Right lobe of liver (tissue), 6 donors: ENCODE results near the gene TEX264. TPM values are rescaled to one million over a fixed set of nuclear protein-coding genes. Genes with fewer than 3 reads are reported as not detected.
A peak's percentile ranks its signal among the peaks of the same experiment; 100 is the strongest.

Source experiments
- ATAC-seq, 4 donors: fragments of 200-7000 bp; cut with Tn5 transposase; one replicate each; pipeline ENCODE4 v1.9.1; 2020; ENCODE audit warnings: mild to moderate bottlenecking in 4 of 4, moderate library complexity in 4 of 4
- DNase-seq, 3 donors: peaks; one replicate each; pipeline ENCODE4 v3.0.0-alpha.2; 2020
- H3K27ac ChIP-seq, 3 donors: fragments of 200-600 bp; one replicate each; pipeline ENCODE4 v1.8.0; 2022
- H3K27me3 ChIP-seq, 2 donors: fragments of 200-600 bp; one replicate each; pipeline ENCODE4 v1.8.0; 2022
- H3K36me3 ChIP-seq, 4 donors: fragments of 200-600 bp; sonication (generic) in 1 of 4; one replicate each; pipeline versions ENCODE4 v1.5.1 to v1.8.0; 2017 to 2022; ENCODE audit warnings: control low read depth in 1 of 4
- H3K4me1 ChIP-seq, 4 donors: fragments of 200-600 bp; sonication (generic) in 1 of 4; one replicate each; pipeline versions ENCODE4 v1.5.1 to v1.8.0; 2017 to 2022; ENCODE audit warnings: control low read depth in 1 of 4
- H3K4me3 ChIP-seq, 3 donors: fragments of 200-600 bp; one replicate each; pipeline ENCODE4 v1.8.0; 2022
- H3K9me3 ChIP-seq, 4 donors: fragments of 200-600 bp; sonication (generic) in 1 of 4; one replicate each; pipeline versions ENCODE4 v1.5.1 to v1.8.0; 2017 to 2022; ENCODE audit warnings: control low read depth in 1 of 4
- POLR2A ChIP-seq: fragments of 450-650 bp; IDR thresholded peaks from one replicate; pipeline ENCODE4 v1.6.1; 2017; ENCODE audit warnings: antibody characterized with exemption, mild to moderate bottlenecking
- WGBS: methylation state at CpG from one replicate; pipeline ENCODE4 v1.1.6; 2018; ENCODE audit warnings: low coverage, low lambda C conversion rate; ENCODE audit not compliant: insufficient coverage; ENCODE audit errors: missing lambda C conversion rate; 5-methylcytosine and 5-hydroxymethylcytosine counted together
- intact Hi-C, 2 donors: fragments of 100-400 bp; cut with DNase I; formaldehyde crosslinking; loops; one replicate each; pipeline versions ENCODE4 v1.11.2 to v1.14.1; 2022
- total RNA-seq, 6 experiments: library from RNA; depleted of rRNA in 2 of 6; stranded (reverse); fragments of >200 nt in 2 of 6; fragmentation: NEBNext Ultra II Directional in 3 of 6; extraction: Animal tissue kit (Norgen Biotek cat#: 25700) in 3 of 6; gene quantifications; one replicate each; pipeline versions ENCODE4 v1.1.0 to v1.2.4, GENCODE V29; 2016 to 2023
- TF ChIP-seq, protein P1 (sequence below), 4 donors: fragments of 200-600 bp in 3 of 4; fragments of 450-650 bp in 1 of 4; IDR thresholded peaks; one replicate each; pipeline versions ENCODE4 v1.5.1 to v1.8.0; 2016 to 2022; ENCODE audit warnings: antibody characterized with exemption in 4 of 4, mild to moderate bottlenecking in 2 of 4
- donor health status: DM: no; HTN: yes; CAD: no.
- donor health status: DM: no; HTN: no; CAD: no.
- donor health status: DM: no; HTN: no; CAD: no.
- donor health status: DM: no; HTN: yes; CAD: no.
- donor health status: DM: no; HTN: yes; CAD: no.

Gene TEX264
- total RNA-seq, 6 experiments from 2014 or later = 26.5 to 67.0 (median 40.8) TPM

DNA sequence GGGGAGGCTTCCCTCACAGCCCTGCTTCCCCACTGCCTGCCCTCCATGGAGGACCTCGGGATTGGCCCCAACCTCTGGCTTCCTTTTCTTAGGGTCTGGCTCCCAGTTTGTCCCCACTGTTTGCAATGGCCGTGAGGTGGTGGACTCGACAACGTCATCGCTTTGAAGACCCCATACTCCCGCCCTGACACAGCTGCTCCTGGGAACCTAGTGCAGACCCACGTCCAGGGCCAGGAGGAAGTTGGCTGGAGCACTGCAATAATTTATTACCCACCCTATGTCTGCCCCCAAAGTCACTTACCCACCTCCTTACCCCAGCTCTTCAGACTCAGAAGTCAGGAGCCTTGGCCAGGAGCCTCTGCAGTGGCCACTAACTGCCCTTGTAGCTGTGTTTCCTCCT lies 46.9 kb downstream of the TEX264 start:
- no peaks in the 10 kb centered on the region for H3K36me3 ChIP-seq
- no peak overlapping the region for H3K4me3 ChIP-seq
- TF ChIP-seq, protein P1, sequence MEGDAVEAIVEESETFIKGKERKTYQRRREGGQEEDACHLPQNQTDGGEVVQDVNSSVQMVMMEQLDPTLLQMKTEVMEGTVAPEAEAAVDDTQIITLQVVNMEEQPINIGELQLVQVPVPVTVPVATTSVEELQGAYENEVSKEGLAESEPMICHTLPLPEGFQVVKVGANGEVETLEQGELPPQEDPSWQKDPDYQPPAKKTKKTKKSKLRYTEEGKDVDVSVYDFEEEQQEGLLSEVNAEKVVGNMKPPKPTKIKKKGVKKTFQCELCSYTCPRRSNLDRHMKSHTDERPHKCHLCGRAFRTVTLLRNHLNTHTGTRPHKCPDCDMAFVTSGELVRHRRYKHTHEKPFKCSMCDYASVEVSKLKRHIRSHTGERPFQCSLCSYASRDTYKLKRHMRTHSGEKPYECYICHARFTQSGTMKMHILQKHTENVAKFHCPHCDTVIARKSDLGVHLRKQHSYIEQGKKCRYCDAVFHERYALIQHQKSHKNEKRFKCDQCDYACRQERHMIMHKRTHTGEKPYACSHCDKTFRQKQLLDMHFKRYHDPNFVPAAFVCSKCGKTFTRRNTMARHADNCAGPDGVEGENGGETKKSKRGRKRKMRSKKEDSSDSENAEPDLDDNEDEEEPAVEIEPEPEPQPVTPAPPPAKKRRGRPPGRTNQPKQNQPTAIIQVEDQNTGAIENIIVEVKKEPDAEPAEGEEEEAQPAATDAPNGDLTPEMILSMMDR (IDR thresholded peaks at IDR 0.05) = no peak
- TF ChIP-seq POLR2A = no peak
- H3K27me3 ChIP-seq = no peaks in the 10 kb centered on the region
- peak in 1 of 3 donors; percentile 18 for DNase-seq
- H3K4me1 ChIP-seq = no peaks in the 10 kb centered on the region
- intact Hi-C loops = no loop called here
- H3K27ac ChIP-seq = no peak overlapping the region
- no peaks in the 10 kb centered on the region for H3K9me3 ChIP-seq
- ATAC-seq = no peak
- WGBS = 33% methylated on average over 1 of the region's 7 CpGs

DNA sequence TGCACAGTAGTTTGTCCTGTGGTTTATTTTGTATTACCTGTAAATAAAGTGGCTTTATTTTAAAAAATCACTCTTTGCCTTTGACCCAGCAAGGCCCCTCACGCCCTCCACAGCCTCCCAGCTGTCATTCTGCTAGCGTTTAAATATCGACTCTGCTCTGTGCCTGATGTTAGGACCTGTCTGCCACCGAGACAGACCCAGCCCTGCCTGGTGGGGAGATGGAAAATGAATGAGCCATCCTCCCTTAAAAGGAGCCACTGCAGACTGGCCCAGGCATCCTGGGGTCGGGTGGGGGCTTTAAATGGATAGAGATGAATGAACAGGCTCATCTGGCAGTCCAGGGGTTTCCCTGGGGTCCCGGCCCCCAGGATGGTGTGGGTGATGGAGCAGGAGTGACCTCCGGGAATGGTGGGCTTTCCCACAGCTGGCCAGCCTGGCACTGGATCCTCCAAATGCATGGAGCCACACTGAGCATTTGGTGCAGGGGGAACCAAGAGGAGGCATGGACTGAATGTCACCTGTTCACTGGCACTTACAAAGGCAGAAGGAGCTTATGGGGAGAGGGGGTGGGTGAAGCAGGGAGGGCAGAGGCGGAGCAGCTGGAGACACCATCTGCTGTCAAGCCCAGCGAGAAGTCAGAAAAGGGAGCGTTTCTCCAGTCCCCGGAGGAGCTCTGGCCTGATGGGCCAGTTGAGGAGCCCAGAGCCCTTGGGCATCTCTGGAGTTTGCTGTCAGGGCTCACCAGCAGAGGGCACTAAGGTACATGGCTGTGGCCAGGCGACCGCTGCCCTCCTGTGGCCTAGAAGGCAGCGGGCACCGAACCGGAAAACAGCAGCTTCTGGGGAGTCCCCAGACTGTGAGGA lies 47.7 kb downstream of the TEX264 start:
- Histone ChIP-seq H3K9me3 (no peaks in the 10 kb centered on the region), H3K4me3 (no peak overlapping the region), H3K27ac (no peak overlapping the region), H3K4me1 (no peaks in the 10 kb centered on the region), H3K27me3 (no peaks in the 10 kb centered on the region), H3K36me3 (no peaks in the 10 kb centered on the region)
- ATAC-seq (peak; percentile 92 to 100 (median 97)), DNase-seq (peak; percentile 82)
- no peak for TF ChIP-seq POLR2A
- TF ChIP-seq, protein P1 (IDR thresholded peaks at IDR 0.05) = peak; percentile 68 to 93 (median 78)
- intact Hi-C loops = no loop called here
- 37% methylated on average over 13 of the region's 16 CpGs for WGBS

DNA sequence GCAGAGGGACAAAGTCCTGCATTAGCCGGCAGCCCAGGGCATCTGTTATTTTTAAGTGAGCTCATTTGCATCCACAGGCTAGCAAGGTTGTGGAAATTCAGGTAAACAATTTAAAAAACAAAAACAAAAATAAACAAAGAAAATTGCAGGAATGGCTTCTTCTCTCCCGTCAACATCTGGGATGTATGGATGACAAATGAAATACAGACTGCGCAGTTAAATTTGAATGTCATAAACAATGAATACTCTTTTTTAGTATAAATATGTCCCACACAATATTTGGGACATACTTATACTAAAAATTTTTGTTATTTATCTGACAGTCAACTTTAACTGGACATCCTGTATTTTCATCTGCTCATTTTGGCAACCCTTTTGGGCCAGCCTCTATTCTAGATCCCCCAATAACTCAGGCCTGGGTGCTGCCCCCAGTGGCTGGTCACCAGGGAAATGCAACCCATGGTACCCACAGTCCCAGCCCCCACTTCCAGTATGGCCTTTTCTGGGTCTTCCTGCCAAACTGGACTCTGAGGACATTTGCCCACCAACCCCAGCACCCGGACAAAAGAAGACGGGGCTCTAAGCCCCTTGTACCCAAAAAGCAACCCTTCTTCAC lies 48.5 kb downstream of the TEX264 start:
- TF ChIP-seq, protein P1 (IDR thresholded peaks at IDR 0.05) = no peak
- no peak for TF ChIP-seq POLR2A
- Histone ChIP-seq H3K4me3 (no peak overlapping the region), H3K27ac (no peak overlapping the region), H3K36me3 (no peaks in the 10 kb centered on the region), H3K27me3 (no peaks in the 10 kb centered on the region), H3K4me1 (no peaks in the 10 kb centered on the region), H3K9me3 (no peaks in the 10 kb centered on the region)
- DNase-seq (no peak), ATAC-seq (no peak)
- 66% methylated on average over 5 of the region's 5 CpGs for WGBS
- intact Hi-C loops = no loop called here

DNA sequence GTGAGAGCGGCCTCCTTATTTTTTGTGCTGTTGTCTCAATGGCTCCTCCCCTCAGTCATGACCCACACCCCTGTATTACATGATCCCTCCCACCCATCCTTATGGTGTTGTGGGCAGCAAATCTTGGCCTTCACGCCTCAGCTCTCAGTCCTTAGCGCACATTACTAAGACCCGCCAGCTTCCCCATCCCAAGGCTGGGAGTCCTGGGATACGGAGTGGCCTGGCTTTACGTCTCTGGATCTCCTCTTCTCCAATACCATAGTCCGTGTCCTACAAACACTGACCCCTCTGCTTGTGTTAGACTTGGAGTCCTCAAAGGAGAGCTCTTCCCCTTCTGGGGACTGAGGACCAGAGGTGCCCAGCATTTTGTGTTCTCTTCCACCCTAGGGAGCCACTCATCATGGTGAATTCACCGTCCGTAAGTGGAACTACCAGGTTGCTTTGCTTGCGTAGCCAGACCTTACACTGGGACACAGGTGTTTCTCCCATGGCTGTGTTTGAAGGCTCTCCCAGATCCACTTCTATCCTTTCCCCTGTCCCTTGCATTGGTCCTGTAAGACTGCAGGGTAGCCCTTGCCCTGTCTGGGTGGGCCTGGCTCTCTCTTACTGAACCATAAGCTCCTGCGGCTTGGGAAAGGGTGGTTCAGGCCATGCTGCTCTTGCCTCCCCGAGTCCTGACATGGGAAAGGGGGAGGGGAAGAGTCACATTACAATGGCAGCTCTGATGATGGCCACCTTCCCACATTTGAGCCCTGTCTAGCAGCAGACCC lies 49.4 kb downstream of the TEX264 start:
- H3K27ac ChIP-seq = no peak overlapping the region
- H3K36me3 ChIP-seq = no peaks in the 10 kb centered on the region
- DNase-seq = no peak
- H3K4me3 ChIP-seq = no peak overlapping the region
- TF ChIP-seq, protein P1 (IDR thresholded peaks at IDR 0.05) = no peak
- no peak for ATAC-seq
- 96% methylated on average over 7 of the region's 12 CpGs for WGBS
- no peaks in the 10 kb centered on the region for H3K4me1 ChIP-seq
- H3K27me3 ChIP-seq = no peaks in the 10 kb centered on the region
- intact Hi-C loops = no loop called here
- H3K9me3 ChIP-seq = no peaks in the 10 kb centered on the region
